NOMO-1 treated with DMSO at 0.1 percent for 48 hours (cell line): ENCODE data around the gene LRRC40.
"Not testable (repeated sequence)": the region's sequence is repeated elsewhere in the genome, so short reads cannot be mapped to it uniquely, and the experiment has no call there.

ENCODE experiments used
- DNase-seq: peaks from one replicate; lab custom pipeline; 2025; ENCODE audit not compliant: unreplicated experiment; lab: John Stamatoyannopoulos, UW

The LRRC40 gene

GRCh38 chr1:70205434-70206118, at the start of gene LRRC40:
Gene LRRC40, minus strand, starts transcription at chr1:70205579. Its CDS starts 39 bp downstream, at chr1:70205540.
- peak; percentile 92 for DNase-seq

- no peak for DNase-seq
These were observed 43.4 kb upstream of the LRRC40 start for GRCh38 chr1:70248729-70249128.

- DNase-seq = no peak
These were observed 42.4 kb upstream of the LRRC40 start for GRCh38 chr1:70247768-70248167.

- no peak for DNase-seq
These were observed 41.7 kb upstream of the LRRC40 start for GRCh38 chr1:70247122-70247521.

GRCh38 chr1:70239940-70240339, 34.6 kb upstream of the LRRC40 start:
- DNase-seq = no peak

GRCh38 chr1:70234733-70235132, 29.4 kb upstream of the LRRC40 start:
- no peak for DNase-seq

- no peak for DNase-seq
These were observed 26.1 kb upstream of the LRRC40 start for GRCh38 chr1:70231475-70231874.

GRCh38 chr1:70228670-70229069, 23.3 kb upstream of the LRRC40 start:
- no peak for DNase-seq

GRCh38 chr1:70227439-70227838, 22.1 kb upstream of the LRRC40 start:
- DNase-seq = no peak

- no peak for DNase-seq
These were observed 19.6 kb upstream of the LRRC40 start for GRCh38 chr1:70224954-70225353.

- DNase-seq = no peak
These were observed 17.4 kb upstream of the LRRC40 start for GRCh38 chr1:70222716-70223235.

- DNase-seq = peak; percentile 89
These were observed 16.1 kb upstream of the LRRC40 start, which contains the start of gene SRSF11 for GRCh38 chr1:70221238-70222121. Gene SRSF11, plus strand, starts transcription at chr1:70221380. Its CDS starts 257 bp downstream, at chr1:70221637.

- no peak for DNase-seq
These were observed 15.3 kb upstream of the LRRC40 start for GRCh38 chr1:70220517-70221237.

GRCh38 chr1:70220015-70220414, 14.6 kb upstream of the LRRC40 start:
- peak; percentile 56 for DNase-seq

- no peak for DNase-seq
These were observed 6.2 kb upstream of the LRRC40 start for GRCh38 chr1:70211541-70211940.

- DNase-seq = no peak
These were observed 5.4 kb upstream of the LRRC40 start for GRCh38 chr1:70210820-70211219.

- DNase-seq = no peak
These were observed 2.9 kb upstream of the LRRC40 start for GRCh38 chr1:70208292-70208691.

GRCh38 chr1:70207492-70207891, 2.1 kb upstream of the LRRC40 start:
- DNase-seq = no peak

- not testable (repeated sequence) for DNase-seq
These were observed 1.5 kb upstream of the LRRC40 start for GRCh38 chr1:70206833-70207232.

GRCh38 chr1:70205071-70205433, 327 bp downstream of the LRRC40 start:
- no peak for DNase-seq

- DNase-seq = no peak
These were observed 779 bp downstream of the LRRC40 start for GRCh38 chr1:70204600-70204999.
